Suppressor macrophage treated with lipopolysaccharide for 1 hour (primary cell): ENCODE data around the gene COMMD6.

Source experiments
- DNase-seq, 3 donors: peaks; one replicate each; pipeline ENCODE4 v3.0.0-alpha.2; 2020 to 2022

The COMMD6 gene

DNA sequence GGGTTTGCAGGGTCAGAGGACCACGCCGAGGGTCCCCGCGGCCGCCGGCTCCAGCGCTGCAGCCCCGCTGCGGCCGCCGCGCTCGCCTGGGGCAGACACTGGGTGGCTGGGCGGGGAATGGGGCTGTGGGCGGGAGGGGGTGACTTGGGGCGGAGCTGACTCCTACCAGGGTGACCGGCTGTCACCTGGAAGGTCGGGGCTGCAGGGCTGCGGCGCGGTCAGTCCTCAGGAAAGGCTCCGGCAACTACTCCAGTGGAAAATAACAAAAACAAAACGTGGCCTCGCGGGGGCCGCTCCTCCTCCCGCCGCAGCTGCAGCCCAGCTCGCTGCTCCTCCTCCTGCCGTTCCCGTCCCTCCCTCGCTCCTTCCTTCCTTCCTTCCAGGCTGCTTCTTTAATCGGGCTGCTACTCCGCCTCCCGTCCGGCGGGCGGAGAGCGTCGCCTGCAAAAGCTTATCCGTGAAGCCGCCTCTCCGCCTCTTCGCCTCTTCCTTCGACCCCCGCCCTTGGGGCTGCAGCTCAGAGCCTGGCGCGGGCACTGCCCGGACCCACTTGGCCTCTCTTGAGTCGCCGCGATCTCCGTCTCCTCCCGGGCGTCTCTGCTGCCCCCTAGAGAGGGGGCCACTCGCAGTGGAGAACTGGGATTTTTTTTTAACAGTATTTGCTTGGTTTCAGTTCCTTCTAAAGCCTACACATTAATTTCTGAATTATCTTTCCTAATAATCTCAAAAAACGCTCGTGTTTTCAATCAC, 55.4 kb downstream of the COMMD6 start, which contains the start of gene TBC1D4:
Gene TBC1D4 (minus strand): TSS at position 100 of the 750 bp plus-strand sequence. CDS start 402 bp downstream, outside the sequence.
- DNase-seq = peak; percentile 94 to 95 (median 95)

DNA sequence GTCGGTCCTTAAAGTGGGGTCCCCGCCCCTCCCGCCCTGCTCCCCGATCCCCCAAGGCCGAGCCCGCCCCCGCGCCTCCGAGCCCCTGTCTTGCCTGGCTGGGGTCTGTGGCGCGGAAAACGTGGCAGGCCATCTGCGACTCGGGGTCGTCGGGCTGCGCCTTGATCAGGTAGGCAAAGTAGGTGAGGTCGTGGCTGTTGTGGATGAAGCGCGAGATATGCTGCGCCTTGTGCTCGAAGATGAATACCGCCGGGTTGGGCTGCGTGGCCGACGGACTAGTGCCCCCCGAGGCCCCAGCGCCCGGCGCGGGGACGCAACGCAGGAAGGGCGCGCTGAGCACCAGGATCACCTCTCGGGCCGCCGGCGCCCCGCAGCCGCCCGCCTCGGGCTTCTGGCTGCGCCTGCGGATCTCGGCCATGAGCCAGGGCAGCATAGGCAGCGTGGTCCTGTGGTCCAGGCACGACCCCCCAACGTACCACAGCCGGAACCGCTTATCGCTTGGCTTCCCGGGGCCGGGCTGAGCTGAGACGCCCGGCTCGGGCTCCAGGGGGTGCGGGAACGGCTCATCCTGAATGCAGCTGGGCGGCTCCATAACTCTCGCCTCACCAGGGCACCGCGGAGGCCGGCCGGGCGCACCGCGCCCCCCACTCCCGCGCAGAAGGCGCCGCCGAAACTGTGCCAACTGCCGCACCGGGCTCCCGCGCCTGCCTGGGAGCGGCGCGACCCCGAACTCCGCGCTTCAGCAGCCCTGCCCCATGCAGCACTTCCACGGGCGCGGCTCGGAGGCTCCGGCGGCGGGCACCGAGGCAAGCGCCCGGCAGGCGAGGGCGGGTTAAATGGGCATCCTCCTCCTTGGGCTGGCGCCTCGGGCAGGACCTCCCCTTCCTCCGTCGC, 56.2 kb downstream of the COMMD6 start:
- DNase-seq = peak in 2 of 3 donors; percentile 35 to 51

DNA sequence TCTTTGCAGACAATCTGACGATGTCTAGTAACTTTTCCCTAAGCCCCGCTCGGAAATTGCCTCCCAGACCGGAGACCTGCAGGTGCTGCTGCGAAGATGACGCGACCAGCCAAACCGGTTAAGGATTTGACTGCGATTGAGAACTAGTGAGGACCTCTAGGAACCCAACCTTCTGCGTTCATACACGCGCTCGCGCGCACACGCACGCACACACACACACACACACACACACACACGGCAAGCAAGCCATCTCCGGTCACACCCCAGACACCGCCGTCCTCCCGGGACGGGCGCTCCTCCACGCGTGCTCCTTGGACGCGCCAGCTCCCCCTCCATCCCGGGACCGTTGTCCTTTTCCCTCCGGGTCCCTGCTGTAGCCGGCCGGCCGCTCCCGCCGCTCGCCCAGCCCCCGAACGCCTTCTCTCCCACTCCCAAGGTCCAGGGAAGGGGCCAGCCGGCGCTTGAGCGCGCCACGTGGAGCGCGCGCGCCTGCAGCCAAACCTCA, 56.9 kb downstream of the COMMD6 start:
- DNase-seq = peak in 2 of 3 donors; percentile 38 to 51

DNA sequence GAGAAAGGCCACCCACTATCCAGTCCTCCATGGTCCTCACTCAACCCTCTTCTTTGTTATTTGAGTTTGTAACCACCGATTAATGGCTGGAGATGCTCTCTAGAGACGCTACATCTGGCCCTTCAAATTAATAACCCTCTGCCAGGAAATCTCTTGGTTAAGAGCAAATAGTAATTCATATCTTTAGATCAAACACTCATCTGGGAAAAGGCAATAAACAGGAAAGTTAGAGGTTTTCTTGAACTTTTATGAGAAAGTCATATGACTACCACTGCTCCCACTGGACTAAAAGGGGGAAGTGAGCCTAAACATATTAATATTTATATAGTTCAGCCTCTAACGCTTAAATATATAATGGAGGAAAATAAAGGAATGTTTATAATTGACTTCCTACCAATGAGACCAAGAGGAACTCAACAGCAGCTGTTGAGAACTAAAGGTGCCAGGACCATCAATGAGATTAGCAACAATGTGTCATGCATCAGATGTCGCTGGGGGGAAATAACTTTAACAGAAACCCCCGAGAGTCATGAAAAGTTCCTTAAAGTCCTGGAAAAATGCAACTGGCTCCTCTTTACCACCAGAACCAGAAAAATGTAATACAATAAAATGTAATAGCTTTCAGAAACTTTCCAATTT, 58.4 kb downstream of the COMMD6 start:
- DNase-seq = peak; percentile 52 to 59 (median 55)

DNA sequence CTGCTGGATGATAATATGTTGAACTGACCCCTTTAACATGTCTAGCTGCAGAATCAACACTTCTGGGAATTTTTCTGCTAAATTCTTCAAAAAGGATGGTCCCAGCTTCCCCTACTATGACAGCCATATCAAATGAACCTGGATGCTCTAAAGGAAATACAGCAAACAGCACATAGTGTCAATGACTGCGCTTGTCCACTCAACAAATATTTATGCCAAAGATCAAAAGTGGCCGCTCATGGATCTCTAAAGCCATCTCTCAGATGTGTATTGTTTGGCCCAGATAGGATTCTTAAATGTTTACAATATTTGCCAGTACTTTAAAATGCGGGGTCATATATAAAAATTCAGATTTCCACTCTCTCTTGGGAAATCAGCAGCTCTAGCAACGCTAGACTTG, 59.0 kb downstream of the COMMD6 start:
- DNase-seq = no peak
